Sciatic nerve (tissue), 2 donors: ENCODE measurements around the gene GABRR1. TPM values are rescaled to one million over a fixed set of nuclear protein-coding genes. Genes with fewer than 3 reads are reported as not detected.

Experiments used
- ATAC-seq: fragments of 200-7000 bp; cut with Tn5 transposase; one replicate; pipeline ENCODE4 v1.9.1; 2020; ENCODE audit warnings: mild to moderate bottlenecking, moderate library complexity
- DNase-seq: peaks from one replicate; pipeline ENCODE4 v3.0.0-alpha.2; 2020; ENCODE audit warnings: low spot score
- intact Hi-C: fragments of 100-400 bp; cut with DNase I; formaldehyde crosslinking; loops from one replicate; pipeline ENCODE4 v1.14.2; 2022
- total RNA-seq: library from RNA; stranded (reverse); fragmentation: NEBNext Ultra II Directional; extraction: Animal tissue kit (Norgen Biotek cat#: 25700); gene quantifications from one replicate; pipeline ENCODE4 v1.2.1, GENCODE V29; 2021
- donor health status: DM: no; HTN: no; CAD: no.
- donor health status: DM: no; HTN: no; CAD: no.

Gene GABRR1
- total RNA-seq, 1 donor from 2014 or later: 0.27 TPM

- ATAC-seq: no peak
- no peak for DNase-seq
- intact Hi-C loops: no loop called here
Observed at GRCh38 chr6:89180112-89180511, 37.0 kb downstream of the GABRR1 start.

DNA sequence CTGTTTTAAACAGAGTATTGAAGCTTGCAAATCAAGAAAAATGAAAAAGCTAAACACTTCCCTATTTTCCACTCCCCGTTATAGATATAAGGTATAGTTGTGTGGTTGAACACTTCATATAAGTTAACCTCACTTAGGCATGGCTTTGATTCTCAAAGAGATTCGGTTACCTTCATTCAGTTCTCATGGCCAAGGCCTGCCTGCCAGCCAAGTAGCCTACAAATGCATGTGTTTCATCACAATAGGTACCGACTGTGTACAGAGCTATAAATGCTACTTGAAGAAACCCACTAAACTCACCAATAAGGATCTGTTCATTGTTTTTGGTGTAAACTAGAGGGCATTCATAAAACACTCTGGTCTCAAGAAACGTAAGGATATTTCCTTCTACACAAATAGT lies 43.5 kb downstream of the GABRR1 start:
- intact Hi-C loops: no loop called here
- ATAC-seq (no peak), DNase-seq (no peak)

DNA sequence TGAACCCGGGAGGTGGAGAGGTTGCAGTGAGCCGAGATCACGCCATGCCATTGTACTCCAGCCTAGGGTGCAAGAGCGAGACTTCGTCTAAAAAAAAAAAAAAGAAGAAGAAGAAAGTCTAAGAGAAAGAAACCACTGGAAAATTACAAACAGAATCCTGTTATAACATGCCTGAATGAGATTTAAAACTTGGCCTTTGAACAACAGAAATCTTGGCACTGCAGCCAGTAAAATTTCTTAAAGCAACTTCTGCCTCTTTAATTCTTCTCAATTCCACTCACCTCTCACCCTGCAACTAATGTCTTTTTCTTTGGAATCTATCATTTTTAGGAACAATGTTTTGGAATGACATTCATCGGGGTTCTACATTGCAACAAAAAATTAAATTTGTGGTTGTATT lies 45.0 kb downstream of the GABRR1 start:
- intact Hi-C loops: no loop called here
- DNase-seq (no peak), ATAC-seq (no peak)

DNA sequence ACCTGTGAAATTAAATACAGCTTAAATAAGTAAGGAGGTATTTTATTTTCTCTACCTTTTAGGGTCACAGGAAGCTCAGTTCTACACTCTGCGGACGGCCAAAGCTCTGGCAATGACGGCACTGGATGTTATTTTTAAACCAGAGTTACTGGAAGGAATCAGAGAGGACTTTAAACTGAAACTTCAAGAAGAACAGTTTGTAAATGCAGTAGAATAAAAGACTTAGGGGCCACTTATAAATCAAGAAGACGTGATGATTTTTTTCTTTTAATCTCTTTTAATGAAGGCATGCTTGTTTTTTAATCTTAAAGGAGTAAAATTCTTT lies 55.1 kb downstream of the GABRR1 start:
- DNase-seq (no peak), ATAC-seq (peak; percentile 87)
- intact Hi-C loops: no loop called here

- DNase-seq (no peak), ATAC-seq (peak; percentile 73)
- intact Hi-C loops: no loop called here
Observed at GRCh38 chr6:89161326-89162046, 55.7 kb downstream of the GABRR1 start.

DNA sequence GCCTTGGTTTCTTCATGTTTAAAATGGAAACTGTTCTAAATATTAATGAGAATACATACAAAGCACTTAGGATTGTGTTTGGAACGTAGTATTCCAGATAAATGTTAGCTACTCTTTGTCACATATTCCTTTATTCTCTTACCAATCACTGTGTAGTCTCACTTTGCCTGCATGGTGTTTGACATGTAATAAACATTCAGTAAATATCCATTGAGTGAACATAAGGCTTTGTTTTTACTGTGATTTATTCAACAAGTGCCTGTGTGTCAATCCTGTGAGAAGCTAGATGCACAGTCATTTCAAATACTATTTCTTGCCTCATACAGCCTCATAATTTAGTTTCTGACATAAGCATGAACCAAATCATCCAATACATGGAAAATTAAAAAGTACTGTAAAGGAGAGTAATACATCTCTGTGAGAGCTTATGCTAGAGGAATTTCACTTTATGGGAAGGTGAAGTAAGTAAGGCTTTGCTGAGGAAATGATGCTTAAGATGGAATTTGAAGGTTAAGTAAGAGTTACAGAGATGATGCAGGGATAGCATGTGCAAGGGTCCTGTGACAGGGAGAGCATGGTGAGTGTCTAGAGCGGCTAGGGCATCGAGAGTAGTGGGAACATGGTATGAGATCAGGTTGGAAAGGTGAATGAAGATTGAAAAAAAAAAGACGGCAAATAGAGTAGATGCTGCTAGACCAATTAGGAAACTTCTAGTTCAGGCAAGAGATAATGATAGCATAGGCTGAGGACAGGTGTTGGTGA lies 56.6 kb downstream of the GABRR1 start:
- intact Hi-C loops: no loop called here
- no peak for ATAC-seq
- no peak for DNase-seq

DNA sequence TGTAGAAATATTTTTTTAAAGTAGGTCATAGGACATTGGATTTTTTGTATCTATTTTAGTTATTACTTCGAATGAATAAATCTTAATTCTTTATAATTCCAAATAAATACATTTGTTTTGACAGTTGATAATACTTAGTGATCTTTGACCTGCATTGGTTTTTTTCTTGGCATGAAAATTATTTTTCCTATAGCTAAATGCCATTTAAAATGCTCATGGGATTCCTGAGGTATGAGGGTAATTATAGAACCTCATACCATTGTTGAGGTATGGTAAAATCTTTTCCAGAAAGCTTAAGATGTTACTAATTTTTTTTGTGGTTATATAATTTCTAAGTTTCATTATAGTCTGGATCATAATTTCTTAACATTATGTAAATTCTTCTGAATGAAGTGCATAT lies 63.0 kb downstream of the GABRR1 start:
- DNase-seq (no peak), ATAC-seq (no peak)
- intact Hi-C loops: no loop called here

DNA sequence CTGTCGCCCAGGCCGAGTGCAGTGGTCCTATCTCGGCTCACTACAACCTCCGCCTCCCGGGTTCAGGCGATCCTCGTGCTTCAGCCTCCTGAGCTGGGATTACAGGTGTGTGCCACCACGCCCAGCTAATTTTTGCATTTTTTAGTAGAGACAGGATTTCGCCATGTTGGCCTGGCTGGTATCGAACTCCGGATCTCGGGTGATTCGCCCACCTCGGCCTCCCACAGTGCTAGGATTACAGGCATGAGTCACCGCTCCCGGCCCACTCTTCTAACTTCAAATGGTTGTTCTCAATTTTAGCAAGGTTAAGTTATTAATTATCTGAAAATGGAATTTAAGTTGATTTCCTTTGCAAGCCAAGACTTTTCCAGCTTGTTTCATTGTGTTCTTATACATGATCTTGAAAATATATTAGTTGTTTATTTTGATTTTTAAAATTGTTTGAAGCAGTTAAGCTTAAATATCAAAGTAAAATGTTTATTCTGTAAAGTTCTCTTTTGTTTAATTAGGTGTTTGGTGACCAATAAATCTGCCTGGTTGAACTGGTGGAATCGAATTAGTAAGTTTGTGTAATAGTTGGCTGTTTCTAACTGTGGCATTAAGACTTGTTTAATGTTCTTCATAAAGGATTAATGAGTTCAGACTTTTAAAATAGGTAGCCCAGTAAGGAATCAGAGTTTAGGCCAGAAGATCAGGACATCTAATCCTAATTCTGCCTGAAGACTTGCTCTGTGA lies 69.0 kb downstream of the GABRR1 start:
- DNase-seq (no peak), ATAC-seq (no peak)
- intact Hi-C loops: no loop called here

DNA sequence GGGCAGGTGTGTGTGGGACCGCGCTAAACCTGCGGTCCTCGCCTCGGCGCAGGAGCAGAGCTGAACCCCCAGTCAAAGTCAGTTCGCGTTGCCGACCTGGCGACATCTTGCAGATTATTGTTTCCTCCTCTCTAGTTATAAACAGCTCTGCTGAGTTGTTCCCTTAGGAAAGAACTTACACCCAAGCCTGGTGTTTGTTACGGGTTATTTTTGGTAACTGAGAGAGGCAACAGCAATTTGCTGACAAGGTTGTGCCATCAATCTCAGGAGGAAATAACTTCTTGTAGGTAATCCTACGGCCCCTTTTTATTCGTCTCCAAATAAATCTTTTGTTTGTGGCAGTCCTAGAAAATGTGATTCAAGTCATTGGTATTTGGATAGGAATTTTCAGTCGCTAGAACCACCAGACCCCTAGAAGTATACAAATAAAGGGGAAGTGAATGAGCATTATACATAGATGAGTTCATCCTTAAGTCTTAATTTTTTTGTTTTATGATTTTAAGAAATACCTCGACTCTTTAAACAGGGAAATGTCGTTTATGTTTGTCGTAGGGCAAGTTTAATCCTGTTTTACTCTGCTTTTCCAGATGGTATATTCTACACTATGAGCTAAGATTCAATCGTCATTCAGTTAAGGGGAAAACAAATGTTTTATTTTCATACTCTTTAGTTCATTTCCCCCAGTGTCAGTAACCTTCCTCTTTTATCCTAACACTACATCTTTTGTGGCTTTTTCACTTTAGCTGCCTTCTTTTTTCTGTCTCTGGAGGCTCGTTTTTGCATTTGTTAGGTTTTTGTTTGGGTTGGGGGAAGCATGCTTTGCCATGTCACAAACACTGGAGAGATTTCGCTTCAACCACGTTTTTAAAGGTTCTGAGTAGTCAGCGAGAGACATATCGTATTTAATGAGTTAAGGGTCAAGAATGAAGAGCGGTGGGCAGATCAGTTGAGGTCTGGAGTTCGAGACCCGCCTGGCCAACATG lies 70.1 kb downstream of the GABRR1 start:
- intact Hi-C loops: no loop called here
- DNase-seq (no peak), ATAC-seq (no peak)

- intact Hi-C loops: no loop called here
- peak; percentile 76 for DNase-seq
- peak; percentile 91 for ATAC-seq
Observed at GRCh38 chr6:89145956-89146717, 71.0 kb downstream of the GABRR1 start, which contains the start of gene PM20D2. Gene PM20D2 (plus strand): TSS chr6:89146055. CDS start chr6:89146145, 90 bp downstream.

- ATAC-seq (peak; percentile 54), DNase-seq (no peak)
- intact Hi-C loops: no loop called here
Observed at GRCh38 chr6:89145091-89145955, 71.8 kb downstream of the GABRR1 start.

DNA sequence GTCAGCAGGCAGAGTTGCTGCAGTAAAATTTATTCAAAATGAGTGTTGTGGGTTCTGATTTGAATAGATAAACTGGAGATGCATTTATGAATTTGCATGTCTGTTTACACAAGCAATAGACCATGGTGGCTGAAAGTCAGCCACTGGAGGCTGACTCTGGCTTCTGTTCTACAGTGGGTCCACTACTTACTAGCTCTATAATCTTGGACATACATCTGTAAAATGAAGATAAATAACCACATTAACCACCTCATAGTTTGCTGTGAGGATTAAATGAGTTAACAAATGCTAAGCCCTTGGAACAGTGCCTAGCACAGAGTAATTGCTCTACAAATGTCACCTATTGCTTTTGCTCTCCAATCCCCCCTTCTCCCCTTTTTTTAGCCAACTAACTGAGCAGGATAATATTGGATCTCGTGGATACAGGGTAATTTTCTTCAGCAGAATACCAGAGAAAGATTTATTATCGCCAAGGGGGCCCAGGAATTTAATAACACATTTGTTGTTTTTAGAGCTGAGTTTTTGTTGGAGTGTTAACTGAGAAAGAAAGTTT lies 72.7 kb downstream of the GABRR1 start:
- intact Hi-C loops: no loop called here
- DNase-seq: no peak

GRCh38 chr6:89140347-89141156 lies 76.6 kb downstream of the GABRR1 start:
- intact Hi-C loops: no loop called here
- DNase-seq: no peak
- ATAC-seq: peak; percentile 56

More for the DNA sequence above, 72.7 kb downstream of the GABRR1 start:
- ATAC-seq: no peak

- no peak for ATAC-seq
- DNase-seq: no peak
- intact Hi-C loops: no loop called here
Observed at GRCh38 chr6:89139509-89140346, 77.4 kb downstream of the GABRR1 start.

GRCh38 chr6:89138173-89138572 lies 79.0 kb downstream of the GABRR1 start:
- intact Hi-C loops: no loop called here
- DNase-seq (no peak), ATAC-seq (no peak)
